ENCODE measurements around the gene DOCK2.

Gene DOCK2

DNA sequence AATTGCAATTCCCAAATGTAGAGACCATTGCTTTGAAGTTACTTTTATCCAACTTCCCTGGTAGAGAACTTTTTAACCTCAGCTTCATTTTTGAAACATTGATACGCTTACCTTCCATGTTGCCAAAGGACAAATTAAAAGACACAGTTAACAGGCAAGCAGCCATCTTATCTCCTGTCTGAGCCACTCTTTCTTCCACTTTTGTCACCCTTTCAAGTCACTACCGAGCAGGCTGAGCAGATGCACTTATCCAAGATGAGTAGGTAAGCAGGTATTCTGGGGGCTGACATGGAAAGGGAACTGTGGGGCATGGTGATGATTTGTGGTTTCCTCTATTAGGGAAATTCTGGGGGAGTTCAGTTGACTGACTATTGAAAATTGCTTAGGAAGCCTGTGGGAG, 66.7 kb downstream of the DOCK2 start:
- ATAC-seq (replicated peaks) = no peak
- DNase-seq = no peak
- peak overlapping the region; percentile 90 for H3K27ac Mint-ChIP-seq

DNA sequence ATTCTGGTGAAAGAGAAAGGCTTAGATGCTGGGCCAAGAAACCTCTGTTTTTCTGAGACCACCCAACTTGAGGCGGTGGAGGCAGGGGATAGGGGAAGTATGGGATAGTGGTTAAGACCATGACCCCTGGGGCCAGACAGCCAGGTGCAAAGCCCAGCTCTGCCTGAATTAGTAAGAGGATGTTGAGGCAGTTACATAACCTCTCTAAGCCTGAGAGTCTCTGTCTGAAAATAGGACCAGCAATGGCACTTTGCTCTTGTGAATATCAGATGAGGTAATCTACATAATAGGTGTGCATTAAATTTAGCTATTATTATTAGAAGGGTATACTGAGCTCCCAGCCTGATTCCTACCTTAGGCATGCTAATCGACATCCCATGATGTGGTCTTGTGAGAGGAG, 68.2 kb downstream of the DOCK2 start:
- Mint-ChIP-seq H3K27ac (peak overlapping the region; percentile 71), H3K4me1 (peaks cover 32 to 44% of the 10 kb centered on the region in 2 donors), H3K4me3 (no peak overlapping the region)

More for the DNA sequence above, 66.7 kb downstream of the DOCK2 start:
- Mint-ChIP-seq H3K9me3 (no peaks in the 10 kb centered on the region), H3K4me3 (peak overlapping the region in 1 of 2 donors; percentile 9), H3K27me3 (no peaks in the 10 kb centered on the region), H3K36me3 (peaks cover 59 to 69% of the 10 kb centered on the region in 2 donors), H3K4me1 (peaks cover 32 to 44% of the 10 kb centered on the region in 2 donors)

DNA sequence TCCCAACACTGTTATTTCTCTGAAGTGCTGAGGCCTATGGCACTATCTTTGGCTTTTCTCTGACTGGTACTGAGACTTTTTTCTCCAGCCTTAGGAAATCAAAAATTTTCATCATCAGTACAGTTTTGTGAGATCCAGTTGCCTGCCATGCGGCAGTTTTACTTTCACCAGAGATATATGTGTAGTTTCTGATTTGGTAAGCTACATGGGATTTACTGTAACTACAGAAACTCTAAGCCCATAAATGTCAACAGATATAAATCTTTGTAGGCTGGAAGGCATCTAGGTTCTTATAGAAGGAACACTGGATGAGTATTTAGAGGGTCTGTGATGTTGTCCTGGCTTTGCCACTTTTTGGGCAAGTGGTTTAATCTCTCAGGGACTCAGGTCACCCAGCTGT, 69.0 kb downstream of the DOCK2 start:
- ATAC-seq (replicated peaks) (no peak), DNase-seq (no peak)
- Mint-ChIP-seq H3K9me3 (no peaks in the 10 kb centered on the region), H3K4me1 (peaks cover 32 to 44% of the 10 kb centered on the region in 2 donors), H3K4me3 (no peak overlapping the region), H3K27ac (peak overlapping the region; percentile 79), H3K36me3 (peaks cover 58 to 63% of the 10 kb centered on the region in 2 donors), H3K27me3 (no peaks in the 10 kb centered on the region)

More for the DNA sequence above, 68.2 kb downstream of the DOCK2 start:
- no peak for ATAC-seq (replicated peaks)
- Mint-ChIP-seq H3K9me3 (no peaks in the 10 kb centered on the region), H3K36me3 (peaks cover 53 to 61% of the 10 kb centered on the region in 2 donors), H3K27me3 (no peaks in the 10 kb centered on the region)
- DNase-seq = no peak

DNA sequence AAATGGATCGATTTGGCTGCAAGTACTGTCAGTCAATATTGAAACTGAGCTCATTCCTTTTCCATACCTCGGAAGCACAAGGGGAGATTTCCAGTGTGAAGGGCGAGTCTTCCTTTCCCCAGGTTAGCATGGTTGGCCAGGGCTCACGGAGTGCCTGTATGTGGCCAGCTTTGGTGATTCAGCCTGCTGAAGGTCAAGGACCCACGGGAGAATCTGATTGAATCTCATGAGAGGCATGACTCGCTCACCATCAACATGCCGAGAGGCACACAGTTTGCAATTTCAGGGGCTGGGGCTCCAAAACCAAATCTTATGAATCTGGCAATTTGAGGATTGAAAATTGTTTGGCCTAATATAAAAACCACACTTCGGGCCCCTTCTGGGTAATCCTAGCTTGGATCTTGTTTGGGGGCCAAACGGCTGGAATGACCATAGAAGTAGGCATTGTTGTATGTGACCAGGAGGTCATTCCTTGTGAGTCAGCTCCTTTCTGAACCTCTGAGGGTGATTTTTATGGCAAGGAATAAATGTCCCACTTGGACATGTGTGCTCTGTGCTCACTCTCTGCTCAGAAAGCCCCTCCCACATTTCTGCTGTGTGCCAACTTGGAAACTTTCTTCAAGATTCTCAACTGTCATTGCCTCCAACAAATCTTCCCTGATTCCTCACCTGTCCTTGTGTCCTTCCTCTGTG, 69.8 kb downstream of the DOCK2 start:
- Mint-ChIP-seq H3K4me1 (peaks cover 30 to 40% of the 10 kb centered on the region in 2 donors), H3K36me3 (peaks cover 57 to 62% of the 10 kb centered on the region in 2 donors), H3K4me3 (no peak overlapping the region), H3K9me3 (no peaks in the 10 kb centered on the region), H3K27me3 (no peaks in the 10 kb centered on the region), H3K27ac (peak overlapping the region; percentile 82)
- DNase-seq (no peak), ATAC-seq (replicated peaks) (no peak)

DNA sequence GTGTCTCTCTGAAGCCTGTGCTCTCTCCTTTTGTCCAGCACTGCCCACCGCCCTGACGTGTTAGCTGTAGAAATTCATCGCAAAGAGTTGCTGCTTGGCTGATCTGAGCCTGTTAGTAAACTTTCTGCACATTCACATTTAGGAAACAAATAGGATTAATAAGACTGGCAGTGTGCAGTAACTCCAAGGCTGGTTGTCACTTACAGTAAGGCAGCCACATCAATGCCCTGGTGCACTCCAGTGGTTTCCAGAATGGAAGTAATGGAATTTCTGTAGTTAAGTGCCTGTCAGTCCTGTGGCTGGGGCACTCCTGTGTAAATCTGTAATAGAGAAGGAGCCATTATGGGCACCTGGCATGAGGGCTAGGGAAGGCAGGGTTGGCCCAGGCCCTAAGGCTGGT, 70.6 kb downstream of the DOCK2 start:
- Mint-ChIP-seq H3K9me3 (no peaks in the 10 kb centered on the region), H3K36me3 (peaks cover 58 to 63% of the 10 kb centered on the region in 2 donors), H3K27me3 (no peaks in the 10 kb centered on the region), H3K4me3 (no peak overlapping the region), H3K27ac (peak overlapping the region; percentile 82), H3K4me1 (peaks cover 23 to 32% of the 10 kb centered on the region in 2 donors)
- ATAC-seq (replicated peaks) (no peak), DNase-seq (no peak)

DNA sequence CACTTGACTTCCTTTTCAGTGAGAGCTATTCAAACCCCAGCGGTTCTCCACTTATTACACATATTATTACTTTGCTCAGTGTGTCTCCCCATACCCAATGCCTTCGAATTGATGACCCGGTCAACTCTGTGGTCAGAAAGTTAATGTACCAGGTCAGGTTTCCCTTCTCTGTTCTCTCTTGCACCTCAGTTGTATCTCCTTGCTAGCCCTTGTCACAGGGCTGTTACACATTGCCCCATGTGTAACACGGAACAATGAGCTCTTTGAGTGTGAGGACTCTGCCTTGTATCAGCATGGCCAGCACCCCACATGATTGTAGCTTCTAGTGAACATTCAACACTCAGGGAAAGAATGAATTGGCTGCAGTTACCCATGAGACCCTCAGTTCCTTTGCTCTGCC, 73.6 kb downstream of the DOCK2 start:
- H3K9me3 Mint-ChIP-seq = no peaks in the 10 kb centered on the region
- DNase-seq (no peak), ATAC-seq (replicated peaks) (no peak)
- H3K27ac Mint-ChIP-seq = no peak overlapping the region
- H3K27me3 Mint-ChIP-seq = no peaks in the 10 kb centered on the region
- H3K4me3 Mint-ChIP-seq = no peak overlapping the region
- peaks cover 11 to 13% of the 10 kb centered on the region in 2 donors for H3K4me1 Mint-ChIP-seq
- H3K36me3 Mint-ChIP-seq = peaks cover 66 to 69% of the 10 kb centered on the region in 2 donors

DNA sequence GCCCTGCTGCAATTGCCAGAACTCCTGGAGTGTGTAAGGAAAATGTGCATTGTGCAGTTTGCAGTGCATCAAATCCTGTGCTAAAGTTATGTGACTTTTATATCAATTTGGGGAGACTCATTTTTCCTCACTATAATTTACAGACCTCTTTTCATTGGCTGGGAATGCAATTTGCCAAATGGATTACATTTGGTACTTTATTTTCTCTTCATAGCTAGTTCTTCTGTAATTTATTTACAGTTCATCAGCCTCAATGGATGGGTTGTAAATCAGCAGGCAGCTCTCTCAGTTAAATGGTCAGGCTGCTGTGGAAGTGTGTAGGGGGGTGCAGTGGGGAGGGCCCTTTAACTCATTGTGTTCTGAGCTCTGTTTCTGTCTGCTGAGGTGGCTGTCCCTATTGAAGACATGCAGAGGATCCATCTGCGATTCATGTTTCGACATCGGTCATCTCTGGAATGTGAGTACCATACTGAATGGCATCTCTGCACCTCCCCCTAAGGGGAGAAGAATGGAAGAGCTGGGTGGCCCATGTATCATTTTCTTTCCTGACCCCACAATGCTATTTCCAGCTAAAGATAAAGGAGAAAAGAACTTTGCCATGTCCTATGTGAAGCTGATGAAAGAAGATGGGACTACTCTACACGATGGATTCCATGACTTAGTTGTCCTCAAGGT, 74.6 kb downstream of the DOCK2 start:
- Mint-ChIP-seq H3K4me3 (no peak overlapping the region), H3K4me1 (peaks cover 6 to 10% of the 10 kb centered on the region in 2 donors), H3K9me3 (no peaks in the 10 kb centered on the region), H3K27me3 (no peaks in the 10 kb centered on the region), H3K27ac (no peak overlapping the region), H3K36me3 (peaks cover 69 to 73% of the 10 kb centered on the region in 2 donors)
- DNase-seq (no peak), ATAC-seq (replicated peaks) (no peak)

DNA sequence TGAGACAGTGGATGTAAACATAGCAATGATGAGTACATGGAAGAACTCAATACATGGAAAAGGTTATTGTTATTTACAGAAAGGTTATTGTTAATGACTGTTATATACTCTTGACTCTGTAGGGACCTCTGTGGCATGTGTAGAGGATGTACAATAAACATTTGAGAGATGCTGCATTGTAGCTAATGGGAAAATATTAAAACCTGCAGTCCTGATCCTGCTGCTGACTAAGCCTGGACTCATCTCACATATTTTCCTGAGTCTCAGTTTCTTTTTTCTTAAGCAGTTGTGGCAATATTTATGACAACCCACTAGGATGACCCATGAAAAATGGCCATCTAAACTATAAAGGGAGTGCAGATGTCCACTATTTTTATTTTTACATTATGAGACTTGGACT, 75.4 kb downstream of the DOCK2 start:
- Mint-ChIP-seq H3K4me3 (no peak overlapping the region), H3K4me1 (peaks cover 5% of the 10 kb centered on the region in 2 donors), H3K27ac (no peak overlapping the region), H3K27me3 (no peaks in the 10 kb centered on the region), H3K9me3 (no peaks in the 10 kb centered on the region), H3K36me3 (peaks cover 70 to 73% of the 10 kb centered on the region in 2 donors)
- DNase-seq (no peak), ATAC-seq (replicated peaks) (no peak)

DNA sequence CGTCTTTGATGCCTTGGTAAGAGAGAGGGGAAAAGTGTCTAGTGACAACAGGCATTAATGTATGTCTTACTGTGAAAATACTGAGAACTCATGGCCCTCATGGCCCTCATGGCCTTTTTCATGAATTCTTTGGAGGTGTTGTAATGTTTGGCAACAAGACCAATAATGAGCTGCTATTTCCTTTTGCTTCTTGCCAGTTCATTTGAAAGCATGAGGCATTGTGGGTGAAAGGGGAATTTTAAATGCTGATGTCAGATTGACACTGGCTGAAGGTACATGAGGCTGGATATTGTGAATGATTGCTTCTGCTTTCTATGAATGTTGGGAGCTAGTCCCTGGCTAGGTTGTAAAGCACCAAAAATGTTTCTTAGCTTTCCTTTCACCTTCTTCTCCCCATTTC, 79.2 kb downstream of the DOCK2 start:
- peaks cover 5% of the 10 kb centered on the region in 2 donors for H3K4me1 Mint-ChIP-seq
- DNase-seq = no peak
- H3K27ac Mint-ChIP-seq = peak overlapping the region; percentile 26
- H3K27me3 Mint-ChIP-seq = no peaks in the 10 kb centered on the region
- peak in 1 of 2 donors; percentile 39 for ATAC-seq (replicated peaks)
- H3K9me3 Mint-ChIP-seq = peaks cover 0 to 5% of the 10 kb centered on the region in 2 donors
- H3K36me3 Mint-ChIP-seq = peaks cover 81 to 83% of the 10 kb centered on the region in 2 donors
- no peak overlapping the region for H3K4me3 Mint-ChIP-seq

DNA sequence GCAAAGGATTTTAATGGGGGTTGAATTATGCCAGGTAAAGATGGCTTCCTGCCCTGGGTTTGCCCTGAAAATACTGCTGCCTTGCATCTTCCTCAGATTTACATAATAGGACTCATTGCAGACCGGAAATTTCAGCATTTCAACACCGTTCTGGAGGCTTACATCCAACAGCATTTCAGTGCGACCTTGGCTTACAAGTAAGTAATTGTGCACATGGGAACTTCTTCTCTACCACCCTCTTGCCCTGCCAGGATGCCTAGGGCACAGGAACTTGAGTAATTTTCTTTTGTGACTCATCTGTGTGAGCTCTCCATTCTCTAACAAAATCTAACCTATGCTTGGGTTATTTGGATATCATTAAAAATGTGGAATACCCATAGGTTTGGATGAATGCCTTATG, 80.2 kb downstream of the DOCK2 start:
- Mint-ChIP-seq H3K4me3 (no peak overlapping the region), H3K36me3 (peaks cover 80 to 81% of the 10 kb centered on the region in 2 donors), H3K27me3 (no peaks in the 10 kb centered on the region), H3K27ac (no peak overlapping the region), H3K9me3 (peaks cover 0 to 5% of the 10 kb centered on the region in 2 donors), H3K4me1 (peaks cover 5% of the 10 kb centered on the region in 2 donors)
- DNase-seq (no peak), ATAC-seq (replicated peaks) (no peak)

DNA sequence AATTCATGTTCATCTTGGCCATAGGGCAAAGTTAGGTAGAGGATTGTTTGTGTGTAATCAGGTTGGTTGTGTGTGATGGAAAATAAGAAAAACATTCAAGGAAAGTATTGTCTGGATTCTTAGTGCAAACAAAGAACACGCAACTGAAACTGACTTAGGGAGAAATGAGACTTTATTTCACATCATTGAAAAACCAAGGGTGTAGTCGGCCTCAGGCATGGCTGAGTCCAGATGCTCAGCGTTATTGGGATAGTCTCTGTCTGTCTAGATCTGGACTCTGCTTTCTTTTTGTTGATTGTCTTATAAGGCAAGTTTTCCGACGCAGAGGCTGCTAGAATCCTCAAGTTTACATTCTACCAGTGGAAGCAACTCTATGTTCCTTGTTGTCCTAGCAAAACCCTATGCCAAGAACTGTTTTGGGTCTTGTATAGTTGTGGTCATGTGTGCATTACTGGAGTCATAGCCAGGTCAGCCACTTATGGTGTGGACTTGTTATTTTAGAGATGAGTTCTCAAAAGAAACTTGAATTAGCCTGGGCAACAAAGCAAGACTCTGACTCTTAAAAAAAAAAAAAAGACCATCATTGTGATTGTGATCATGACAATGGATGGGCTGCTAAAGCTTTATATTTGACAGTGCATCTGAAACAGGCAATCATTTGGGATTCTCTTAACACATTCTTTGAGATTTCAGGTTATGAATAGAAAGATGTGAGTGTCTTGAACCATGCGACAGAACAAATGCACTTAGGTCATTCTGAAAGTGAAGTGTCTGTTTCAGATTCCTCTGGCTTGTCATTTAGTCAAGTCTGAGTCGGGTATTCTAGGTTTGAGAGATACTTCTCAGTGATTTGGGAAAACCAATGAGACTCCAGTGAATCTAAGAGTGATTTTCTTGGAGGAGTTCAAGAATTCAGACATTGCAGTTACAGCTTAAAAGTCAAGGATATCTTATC, 82.6 kb downstream of the DOCK2 start:
- Mint-ChIP-seq H3K27me3 (no peaks in the 10 kb centered on the region), H3K9me3 (peaks cover 0 to 6% of the 10 kb centered on the region in 2 donors), H3K4me3 (no peak overlapping the region), H3K4me1 (peaks cover 0 to 5% of the 10 kb centered on the region in 2 donors), H3K36me3 (peaks cover 77 to 79% of the 10 kb centered on the region in 2 donors), H3K27ac (no peak overlapping the region)
- DNase-seq (no peak), ATAC-seq (replicated peaks) (peak in 1 of 2 donors; percentile 23)

DNA sequence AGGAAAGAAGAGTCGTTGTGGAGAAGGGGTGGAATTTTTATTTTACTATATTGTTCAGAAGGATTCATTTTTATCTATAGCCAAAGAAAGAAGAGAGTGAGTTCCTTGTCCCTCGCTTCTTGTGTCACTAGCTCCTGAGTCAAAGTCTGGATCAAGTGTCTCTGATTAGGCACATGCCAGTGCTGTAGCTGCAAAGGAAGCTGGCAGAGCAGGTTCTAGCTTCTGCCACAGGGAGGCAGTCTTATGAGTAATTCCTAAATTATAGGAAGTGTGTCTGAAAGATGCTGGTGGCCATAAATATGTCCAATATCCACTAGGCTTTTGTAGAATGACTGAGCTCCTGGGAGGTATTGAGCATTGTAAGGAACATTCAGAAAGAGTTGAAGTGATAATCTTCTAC, 84.7 kb downstream of the DOCK2 start:
- Mint-ChIP-seq H3K27ac (no peak overlapping the region), H3K27me3 (no peaks in the 10 kb centered on the region), H3K4me1 (peaks cover 0 to 3% of the 10 kb centered on the region in 2 donors), H3K9me3 (peaks cover 0 to 7% of the 10 kb centered on the region in 2 donors), H3K4me3 (no peak overlapping the region), H3K36me3 (peaks cover 75 to 86% of the 10 kb centered on the region in 2 donors)
- no peak for ATAC-seq (replicated peaks)
- no peak for DNase-seq

DNA sequence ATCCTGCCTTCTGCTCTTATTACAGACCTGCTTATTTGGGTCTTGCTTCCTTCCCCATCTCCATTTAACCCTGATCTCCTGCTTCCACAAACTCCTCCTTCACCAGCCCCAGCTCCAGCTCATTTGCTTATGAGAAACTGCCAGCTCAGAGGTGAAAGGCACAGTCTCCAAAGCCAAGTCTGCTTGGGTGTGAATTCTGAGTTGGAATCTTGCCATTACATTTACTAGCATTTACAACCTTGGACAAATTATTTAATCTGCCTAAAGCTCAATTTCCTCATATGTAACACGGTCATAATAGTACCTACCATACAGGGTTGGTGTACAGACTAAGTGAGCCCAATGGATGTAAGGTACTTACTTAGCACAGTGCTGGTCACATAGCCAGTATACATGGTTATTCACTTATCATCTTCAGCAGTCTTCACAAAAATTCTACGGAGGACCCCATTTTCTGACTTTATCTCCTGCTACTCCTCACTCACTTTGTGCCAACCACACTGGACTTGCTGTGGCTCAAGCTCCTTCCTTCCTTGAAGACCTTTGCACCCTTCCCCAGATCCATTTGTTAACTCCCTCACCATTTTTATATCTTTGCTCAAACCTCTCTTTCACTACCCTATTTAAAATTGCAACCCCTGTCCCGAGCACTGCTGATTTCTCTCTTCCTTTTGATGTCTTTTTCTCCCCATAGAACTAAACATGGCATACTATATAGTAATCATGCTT, 86.2 kb downstream of the DOCK2 start:
- Mint-ChIP-seq H3K27ac (peak overlapping the region; percentile 76), H3K4me1 (peaks cover 0 to 5% of the 10 kb centered on the region in 2 donors), H3K36me3 (peaks cover 74 to 87% of the 10 kb centered on the region in 2 donors), H3K9me3 (peaks cover 0 to 7% of the 10 kb centered on the region in 2 donors), H3K4me3 (no peak overlapping the region), H3K27me3 (no peaks in the 10 kb centered on the region)
- DNase-seq (no peak), ATAC-seq (replicated peaks) (no peak)
